Activated naive CD4-positive, alpha-beta T cell treated with anti-CD3 and anti-CD28 coated beads, Interleukin-2, amount 10 ng/mL, durations not matched to agents 5 hours and 36 hours (primary cell): ENCODE data around the gene RAPGEF5. TPM values are rescaled to one million over a fixed set of nuclear protein-coding genes. Genes with fewer than 3 reads are reported as not detected.

Source experiments
- total RNA-seq, 2 experiments: library from RNA; stranded (reverse); gene quantifications; one replicate each; pipeline ENCODE4 v1.2.3, GENCODE V29; 2021

RAPGEF5 gene, protein sequence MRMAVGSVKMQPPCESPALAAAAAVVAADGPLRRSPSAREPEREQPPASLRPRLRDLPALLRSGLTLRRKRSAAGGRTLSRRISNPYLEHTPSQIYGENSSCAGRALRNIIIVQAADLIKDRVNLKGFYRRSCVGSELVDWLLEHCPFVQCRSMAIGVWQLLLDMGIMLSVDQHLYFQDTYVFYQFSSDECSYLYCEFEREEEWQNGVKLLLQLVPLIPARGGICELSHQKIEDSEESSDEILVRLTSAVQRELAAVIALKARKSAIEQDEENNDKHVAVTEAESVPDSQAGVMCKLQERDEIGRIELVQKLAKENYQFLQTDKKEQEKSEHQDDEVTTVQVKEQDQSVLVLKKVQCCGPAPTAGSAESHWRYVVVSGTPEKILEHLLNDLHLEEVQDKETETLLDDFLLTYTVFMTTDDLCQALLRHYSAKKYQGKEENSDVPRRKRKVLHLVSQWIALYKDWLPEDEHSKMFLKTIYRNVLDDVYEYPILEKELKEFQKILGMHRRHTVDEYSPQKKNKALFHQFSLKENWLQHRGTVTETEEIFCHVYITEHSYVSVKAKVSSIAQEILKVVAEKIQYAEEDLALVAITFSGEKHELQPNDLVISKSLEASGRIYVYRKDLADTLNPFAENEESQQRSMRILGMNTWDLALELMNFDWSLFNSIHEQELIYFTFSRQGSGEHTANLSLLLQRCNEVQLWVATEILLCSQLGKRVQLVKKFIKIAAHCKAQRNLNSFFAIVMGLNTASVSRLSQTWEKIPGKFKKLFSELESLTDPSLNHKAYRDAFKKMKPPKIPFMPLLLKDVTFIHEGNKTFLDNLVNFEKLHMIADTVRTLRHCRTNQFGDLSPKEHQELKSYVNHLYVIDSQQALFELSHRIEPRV
- under 1 TPM; 0.15 to 0.29 TPM for total RNA-seq

GRCh38 chr7:22356701-22357310 is at the start of gene RAPGEF5:
RAPGEF5 (minus strand) TSS chr7:22357154; CDS start chr7:22357060, 94 bp downstream.

Other genes with a start within 250 kb of the RAPGEF5 start
- gene STEAP1B, start 143.0 kb upstream of the RAPGEF5 start, total RNA-seq: 1 to 10 TPM; 1.1 to 1.3 TPM